ENCODE results near the gene GTF2B.
A peak's percentile ranks its signal among the peaks of the same experiment; 100 is the strongest.
"Not testable (repeated sequence)": the region's sequence is repeated elsewhere in the genome, so short reads cannot be mapped to it uniquely, and the experiment has no call there.

GTF2B gene

GRCh38 chr1:88891318-88891950 is at the start of gene GTF2B:
Gene GTF2B, minus strand, starts transcription at chr1:88891567. Its CDS starts 68 bp downstream, at chr1:88891499.
- peak; percentile 96 for DNase-seq

- DNase-seq, result not testable (repeated sequence)
These were observed 47.2 kb upstream of the GTF2B start for GRCh38 chr1:88938528-88938927.

GRCh38 chr1:88936760-88937342 is 45.5 kb upstream of the GTF2B start:
- DNase-seq, result no peak

- DNase-seq, result no peak
These were observed 44.8 kb upstream of the GTF2B start for GRCh38 chr1:88936223-88936523.

- peak; percentile 37 for DNase-seq
These were observed 44.3 kb upstream of the GTF2B start for GRCh38 chr1:88935522-88936222.

- DNase-seq, result not testable (repeated sequence)
These were observed 38.8 kb upstream of the GTF2B start for GRCh38 chr1:88930176-88930575.

GRCh38 chr1:88923224-88923623 is 31.9 kb upstream of the GTF2B start:
- DNase-seq, result no peak

GRCh38 chr1:88922214-88922613 is 30.8 kb upstream of the GTF2B start:
- DNase-seq, result no peak

- DNase-seq, result no peak
These were observed 29.5 kb upstream of the GTF2B start for GRCh38 chr1:88920845-88921244.

- DNase-seq, result no peak
These were observed 26.1 kb upstream of the GTF2B start for GRCh38 chr1:88917321-88918025.

GRCh38 chr1:88916883-88917282 is 25.5 kb upstream of the GTF2B start:
- peak; percentile 44 for DNase-seq

- DNase-seq, result not testable (repeated sequence)
These were observed 20.4 kb upstream of the GTF2B start for GRCh38 chr1:88911800-88912199.

- DNase-seq, result no peak
These were observed 19.8 kb upstream of the GTF2B start for GRCh38 chr1:88911161-88911560.

GRCh38 chr1:88910401-88910800 is 19.0 kb upstream of the GTF2B start:
- no peak for DNase-seq

GRCh38 chr1:88900883-88901282 is 9.5 kb upstream of the GTF2B start:
- DNase-seq, result no peak

- no peak for DNase-seq
These were observed 5.8 kb upstream of the GTF2B start for GRCh38 chr1:88897070-88897730.

GRCh38 chr1:88892357-88892877 is 1.1 kb upstream of the GTF2B start:
- peak; percentile 47 for DNase-seq

- no peak for DNase-seq
These were observed 579 bp upstream of the GTF2B start for GRCh38 chr1:88891951-88892340.

- DNase-seq, result peak; percentile 76
These were observed 513 bp downstream of the GTF2B start for GRCh38 chr1:88890791-88891317.

GRCh38 chr1:88890131-88890530 is 1.2 kb downstream of the GTF2B start:
- no peak for DNase-seq

GRCh38 chr1:88888750-88889149 is 2.6 kb downstream of the GTF2B start:
- DNase-seq, result no peak

- no peak for DNase-seq
These were observed 5.4 kb downstream of the GTF2B start for GRCh38 chr1:88885933-88886332.

GRCh38 chr1:88883156-88883555 is 8.2 kb downstream of the GTF2B start:
- no peak for DNase-seq

Data from inflammatory macrophage treated with lipopolysaccharide for 4 hours (primary cell).